Keratinocyte (primary cell): ENCODE results near the gene ACAP2. TPM values are rescaled to one million over a fixed set of nuclear protein-coding genes. Genes with fewer than 3 reads are reported as not detected.
"Not testable (repeated sequence)": the region's sequence is repeated elsewhere in the genome, so short reads cannot be mapped to it uniquely, and the experiment has no call there.

ENCODE experiments used
- DNase-seq: peaks from one replicate; pipeline ENCODE4 v3.0.0-alpha.2; 2011; ENCODE audit warnings: low read depth, missing footprints, low spot score
- FAIRE-seq: peaks from 2 replicates; lab custom pipeline; 2011; peaks lifted over from hg19 to GRCh38; lab: Jason Lieb, UNC
- H2AFZ ChIP-seq: 2 replicates; pipeline ENCODE4 v1.6.0; 2012; ENCODE audit warnings: low read length, control low read depth, inconsistent platforms; ENCODE audit not compliant: control insufficient read depth
- H3K27ac ChIP-seq: 2 replicates; pipeline ENCODE4 v1.5.1; 2011; ENCODE audit warnings: low read length; ENCODE audit not compliant: control insufficient read depth, insufficient read depth
- H3K27me3 ChIP-seq: 3 replicates; pipeline ENCODE4 v1.6.0; 2011; ENCODE audit warnings: low read length; ENCODE audit not compliant: control insufficient read depth, insufficient read depth; ENCODE audit errors: extremely low read depth
- H3K36me3 ChIP-seq, 2 experiments: 2 replicates in 1 of 2; 3 replicates in 1 of 2; pipeline ENCODE4 v1.5.1; 2011; ENCODE audit warnings: low read length in 2 of 2, mild to moderate bottlenecking in 1 of 2; ENCODE audit not compliant: control insufficient read depth in 2 of 2, insufficient read depth in 2 of 2; ENCODE audit errors: extremely low read depth in 1 of 2
- H3K4me1 ChIP-seq: 3 replicates; pipeline ENCODE4 v1.5.1; 2011; ENCODE audit warnings: low read length; ENCODE audit not compliant: control insufficient read depth, insufficient read depth; ENCODE audit errors: extremely low read depth
- H3K4me2 ChIP-seq: 3 replicates; pipeline ENCODE4 v1.6.0; 2011; ENCODE audit warnings: low read depth, low read length; ENCODE audit not compliant: control insufficient read depth, insufficient read depth; ENCODE audit errors: extremely low read depth
- H3K4me3 ChIP-seq, 3 experiments: fragments of 200-600 bp in 1 of 3; sonication (generic) in 1 of 3; 2 replicates in 2 of 3; 3 replicates in 1 of 3; pipeline ENCODE4 v1.5.1; 2011 to 2016; ENCODE audit warnings: low read length in 3 of 3, mild to moderate bottlenecking in 3 of 3, control low read depth in 2 of 3, inconsistent platforms in 1 of 3, low read depth in 1 of 3, mixed read lengths in 1 of 3, mixed run types in 1 of 3, moderate library complexity in 1 of 3; ENCODE audit not compliant: control insufficient read depth in 2 of 3, insufficient read depth in 2 of 3; ENCODE audit errors: extremely low read depth in 1 of 3
- H3K79me2 ChIP-seq: 2 replicates; pipeline ENCODE4 v1.6.0; 2012; ENCODE audit warnings: low read length; ENCODE audit not compliant: control insufficient read depth, insufficient read depth
- H3K9ac ChIP-seq: 3 replicates; pipeline ENCODE4 v1.6.0; 2011; ENCODE audit warnings: low read length; ENCODE audit not compliant: control insufficient read depth, insufficient read depth; ENCODE audit errors: extremely low read depth
- H3K9me1 ChIP-seq: 3 replicates; pipeline ENCODE4 v1.6.0; 2011; ENCODE audit warnings: low read length; ENCODE audit not compliant: control insufficient read depth, insufficient read depth; ENCODE audit errors: extremely low read depth
- H3K9me3 ChIP-seq: 2 replicates; pipeline ENCODE4 v1.5.1; 2012; ENCODE audit warnings: low read depth, low read length; ENCODE audit not compliant: control insufficient read depth
- H4K20me1 ChIP-seq: 3 replicates; pipeline ENCODE4 v1.6.0; 2011; ENCODE audit warnings: low read length; ENCODE audit not compliant: control insufficient read depth, insufficient read depth; ENCODE audit errors: extremely low read depth
- CTCF ChIP-seq, 3 experiments: IDR thresholded peaks in 1 of 3; conservative IDR thresholded peaks in 1 of 3; optimal IDR thresholded peaks in 1 of 3; 2 replicates in 2 of 3; 3 replicates in 1 of 3; pipeline versions ENCODE3 to v1.5.1; 2011; ENCODE audit warnings: low read length in 3 of 3, mild to moderate bottlenecking in 3 of 3, moderate library complexity in 2 of 3, control low read depth in 1 of 3, inconsistent platforms in 1 of 3; ENCODE audit not compliant: insufficient read depth in 2 of 3; ENCODE audit errors: extremely low read depth in 1 of 3
- EZH2 ChIP-seq: IDR thresholded peaks from one replicate; pipeline ENCODE4 v1.6.1; 2012; ENCODE audit warnings: inconsistent platforms, mild to moderate bottlenecking, low read length, moderate library complexity
- dilution Hi-C: fragments of 300-500 bp; cut with MboI; formaldehyde crosslinking; loops from one replicate; pipeline ENCODE4 v1.7.0; 2020; ENCODE audit warnings: low sequenced_read_pairs; ENCODE audit not compliant: extremely low pct_ligation_motif_present
- polyA plus RNA-seq, 5 experiments: library from polyadenylated mRNA; depleted of rRNA in 3 of 5; stranded (reverse) in 3 of 5; stranded (forward) in 1 of 5; unstranded in 1 of 5; fragments of >200 nt; gene quantifications; 1 replicate in 1 of 5; 2 replicates in 3 of 5; 3 replicates in 1 of 5; pipeline versions ENCODE4 v1.2.1 to v1.2.3, GENCODE V29; 2011 to 2012; ENCODE audit warnings: missing spikeins in 2 of 5, low read depth in 1 of 5, low replicate concordance in 1 of 5

ACAP2 gene
- polyA plus RNA-seq, 1 donor (not counting 4 experiments of a cell fraction or from before 2014, with no cell fraction given): 23.5 TPM

GRCh38 chr3:195296662-195297061 lies 146.2 kb downstream of the ACAP2 start:
- H3K9ac ChIP-seq: no peak overlapping the region
- no peak overlapping the region for H3K4me3 ChIP-seq
- peaks cover 6 to 10% of the 10 kb centered on the region in 2 experiments for H3K36me3 ChIP-seq
- no peaks in the 10 kb centered on the region for H3K27me3 ChIP-seq
- no peaks in the 10 kb centered on the region for H3K79me2 ChIP-seq
- TF ChIP-seq EZH2: no peak
- no peak for TF ChIP-seq CTCF (optimal IDR thresholded peaks at IDR 0.05 in 1 of 3, IDR thresholded peaks at IDR 0.05 in 1 of 3, conservative IDR thresholded peaks at IDR 0.05 in 1 of 3; ENCODE audit: extremely low read depth in 1 of 3, insufficient read depth in 2 of 3, low read length in 3 of 3)
- DNase-seq: no peak
- no peak for FAIRE-seq
- H3K9me3 ChIP-seq: no peaks in the 10 kb centered on the region
- no peak overlapping the region for H2AFZ ChIP-seq
- H4K20me1 ChIP-seq: no peaks in the 10 kb centered on the region
- no peak overlapping the region for H3K4me2 ChIP-seq
- no peaks in the 10 kb centered on the region for H3K9me1 ChIP-seq
- H3K4me1 ChIP-seq: no peaks in the 10 kb centered on the region
- dilution Hi-C loops: no loop called here
- H3K27ac ChIP-seq: no peak overlapping the region

GRCh38 chr3:195291121-195291520 lies 151.7 kb downstream of the ACAP2 start:
- Histone ChIP-seq H3K27me3 (no peaks in the 10 kb centered on the region), H3K9ac (no peak overlapping the region), H3K4me1 (peaks cover 7% of the 10 kb centered on the region), H3K27ac (no peak overlapping the region), H3K9me3 (no peaks in the 10 kb centered on the region), H3K9me1 (no peaks in the 10 kb centered on the region), H3K79me2 (no peaks in the 10 kb centered on the region), H3K4me3 (no peak overlapping the region), H4K20me1 (no peaks in the 10 kb centered on the region), H3K4me2 (no peak overlapping the region), H3K36me3 (peaks cover 1 to 9% of the 10 kb centered on the region in 2 experiments), H2AFZ (no peak overlapping the region)
- FAIRE-seq (no peak), DNase-seq (no peak)
- dilution Hi-C loops: no loop called here
- no peak for TF ChIP-seq CTCF (optimal IDR thresholded peaks at IDR 0.05 in 1 of 3, IDR thresholded peaks at IDR 0.05 in 1 of 3, conservative IDR thresholded peaks at IDR 0.05 in 1 of 3; ENCODE audit: extremely low read depth in 1 of 3, insufficient read depth in 2 of 3, low read length in 3 of 3)
- no peak for TF ChIP-seq EZH2

GRCh38 chr3:195290643-195291042 lies 152.2 kb downstream of the ACAP2 start:
- H3K4me2 ChIP-seq, H3K27ac ChIP-seq, H3K79me2 ChIP-seq, H3K27me3 ChIP-seq, H3K4me3 ChIP-seq, DNase-seq, FAIRE-seq, H3K9me3 ChIP-seq, H3K36me3 ChIP-seq, H3K9ac ChIP-seq, H4K20me1 ChIP-seq, H2AFZ ChIP-seq, dilution Hi-C loops, H3K9me1 ChIP-seq: not testable (repeated sequence)
- H3K4me1 ChIP-seq: peaks cover 10% of the 10 kb centered on the region
